Measurements from ENCODE around the gene MACROD2. TPM values are rescaled to one million over a fixed set of nuclear protein-coding genes. Genes with fewer than 3 reads are reported as not detected.

The MACROD2 gene
- total RNA-seq, 1 donor = 1.3 TPM

DNA sequence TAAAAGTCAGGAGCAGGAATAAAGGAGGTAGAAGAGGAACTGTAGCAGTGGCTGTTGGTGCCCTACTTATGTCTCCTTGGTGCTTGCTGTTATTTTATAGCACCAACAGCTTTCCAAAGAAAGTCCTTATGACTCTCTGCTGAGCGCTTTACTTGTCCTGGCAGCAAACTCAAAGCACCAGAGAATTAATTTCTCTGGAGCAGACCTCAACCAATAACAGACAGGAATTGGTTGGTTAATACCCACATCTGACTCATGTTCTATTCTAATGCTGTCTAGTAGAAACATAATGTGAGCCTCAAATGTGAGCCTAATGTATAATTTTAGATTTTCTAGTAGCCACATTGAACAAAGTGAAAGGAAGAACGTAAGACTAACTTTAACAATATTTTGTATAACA is 1892.1 kb downstream of the MACROD2 start:
- TF ChIP-seq, protein P1, sequence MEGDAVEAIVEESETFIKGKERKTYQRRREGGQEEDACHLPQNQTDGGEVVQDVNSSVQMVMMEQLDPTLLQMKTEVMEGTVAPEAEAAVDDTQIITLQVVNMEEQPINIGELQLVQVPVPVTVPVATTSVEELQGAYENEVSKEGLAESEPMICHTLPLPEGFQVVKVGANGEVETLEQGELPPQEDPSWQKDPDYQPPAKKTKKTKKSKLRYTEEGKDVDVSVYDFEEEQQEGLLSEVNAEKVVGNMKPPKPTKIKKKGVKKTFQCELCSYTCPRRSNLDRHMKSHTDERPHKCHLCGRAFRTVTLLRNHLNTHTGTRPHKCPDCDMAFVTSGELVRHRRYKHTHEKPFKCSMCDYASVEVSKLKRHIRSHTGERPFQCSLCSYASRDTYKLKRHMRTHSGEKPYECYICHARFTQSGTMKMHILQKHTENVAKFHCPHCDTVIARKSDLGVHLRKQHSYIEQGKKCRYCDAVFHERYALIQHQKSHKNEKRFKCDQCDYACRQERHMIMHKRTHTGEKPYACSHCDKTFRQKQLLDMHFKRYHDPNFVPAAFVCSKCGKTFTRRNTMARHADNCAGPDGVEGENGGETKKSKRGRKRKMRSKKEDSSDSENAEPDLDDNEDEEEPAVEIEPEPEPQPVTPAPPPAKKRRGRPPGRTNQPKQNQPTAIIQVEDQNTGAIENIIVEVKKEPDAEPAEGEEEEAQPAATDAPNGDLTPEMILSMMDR (IDR thresholded peaks at IDR 0.05; ENCODE audit: insufficient read depth, low read length) = no peak
- H3K4me3 ChIP-seq (ENCODE audit: low read depth, low read length) = no peak overlapping the region
- DNase-seq (ENCODE audit: low read depth) = no peak

DNA sequence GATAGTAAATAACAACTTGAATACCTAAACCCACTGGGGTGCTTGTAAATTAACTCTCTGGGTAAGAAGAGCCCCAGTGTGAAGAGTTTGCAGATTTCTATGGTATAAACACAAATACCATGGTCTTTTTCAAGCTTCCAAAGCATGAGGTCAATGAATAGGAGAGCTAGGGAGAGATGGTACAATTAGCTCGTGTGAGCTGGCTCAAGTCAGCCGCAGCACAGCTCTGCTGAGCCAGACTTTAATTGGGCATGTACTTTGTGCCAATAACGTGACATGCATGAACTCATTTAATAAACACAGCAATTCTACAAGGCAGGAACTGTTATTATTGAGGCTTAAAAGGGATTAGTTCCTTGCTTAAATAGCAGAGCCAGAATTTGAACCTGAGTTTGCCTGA is 1893.7 kb downstream of the MACROD2 start:
- no peak overlapping the region for H3K4me3 ChIP-seq (ENCODE audit: low read depth, low read length)
- DNase-seq (ENCODE audit: low read depth) = no peak
- TF ChIP-seq, protein P1 (IDR thresholded peaks at IDR 0.05; ENCODE audit: insufficient read depth, low read length) = no peak

DNA sequence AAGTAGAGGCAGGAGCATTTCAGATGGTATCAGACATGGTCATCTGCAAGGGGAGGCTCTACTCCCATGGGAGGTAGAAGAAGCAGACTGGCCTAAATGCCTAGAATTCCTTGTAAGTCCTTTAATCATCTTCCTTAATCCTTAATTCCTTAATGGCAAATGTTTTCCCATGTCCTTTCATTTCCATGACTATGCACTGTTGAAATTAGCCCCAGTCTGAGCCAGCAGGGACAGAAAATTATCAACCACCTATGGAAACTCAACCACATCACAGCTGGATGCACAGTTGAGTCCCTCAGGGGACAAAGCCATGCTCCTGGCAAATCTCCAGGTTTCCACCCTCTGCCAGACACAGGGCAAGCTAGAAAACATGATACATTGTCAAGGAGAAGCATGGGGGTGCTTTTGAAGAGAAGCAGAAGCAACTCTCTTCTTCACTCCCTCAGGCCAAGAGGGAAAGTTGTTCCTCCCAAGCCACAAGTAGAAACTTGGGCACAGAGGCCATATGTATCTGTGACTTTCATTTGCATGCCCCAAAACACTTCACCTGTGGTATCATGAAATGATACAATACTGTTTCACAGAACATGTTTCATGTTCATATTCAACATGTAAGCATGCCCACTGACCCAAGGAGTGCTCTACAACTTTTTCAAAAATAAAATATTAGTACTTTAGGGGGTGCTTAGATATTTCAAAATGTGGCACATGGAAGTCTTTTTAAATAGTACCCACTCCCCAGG is 1894.4 kb downstream of the MACROD2 start:
- DNase-seq (ENCODE audit: low read depth) = no peak
- H3K4me3 ChIP-seq (ENCODE audit: low read depth, low read length) = no peak overlapping the region
- TF ChIP-seq, protein P1 (IDR thresholded peaks at IDR 0.05; ENCODE audit: insufficient read depth, low read length) = no peak

DNA sequence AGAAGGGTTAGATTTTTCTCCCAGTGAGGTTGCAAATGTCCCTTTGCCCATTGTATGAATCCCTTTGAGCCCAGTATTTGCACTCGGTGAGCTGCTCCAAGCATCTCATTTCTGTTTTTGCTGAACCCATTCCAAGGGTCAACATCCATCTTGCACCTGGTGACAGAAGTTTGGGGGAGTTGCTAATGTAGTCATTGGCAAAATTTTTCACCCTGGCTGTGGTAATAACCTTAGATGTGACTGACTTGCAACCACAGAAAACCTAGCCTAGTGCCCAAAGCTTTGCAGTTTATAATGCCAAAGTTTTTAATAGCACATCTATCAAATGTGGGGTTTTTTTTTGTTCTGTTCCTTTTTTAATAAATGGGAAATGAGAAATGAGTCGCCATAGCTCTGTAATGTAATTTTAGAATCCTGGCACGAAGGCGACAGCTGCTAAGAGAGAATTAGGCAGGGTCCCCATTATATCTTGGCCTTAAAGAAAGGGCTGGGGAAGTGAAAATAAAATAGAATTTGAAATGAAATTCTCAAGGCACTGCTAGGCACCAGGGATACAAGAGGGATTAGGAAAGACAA is 1895.2 kb downstream of the MACROD2 start:
- TF ChIP-seq, protein P1 (IDR thresholded peaks at IDR 0.05; ENCODE audit: insufficient read depth, low read length) = no peak
- no peak for DNase-seq (ENCODE audit: low read depth)
- H3K4me3 ChIP-seq (ENCODE audit: low read depth, low read length) = no peak overlapping the region

DNA sequence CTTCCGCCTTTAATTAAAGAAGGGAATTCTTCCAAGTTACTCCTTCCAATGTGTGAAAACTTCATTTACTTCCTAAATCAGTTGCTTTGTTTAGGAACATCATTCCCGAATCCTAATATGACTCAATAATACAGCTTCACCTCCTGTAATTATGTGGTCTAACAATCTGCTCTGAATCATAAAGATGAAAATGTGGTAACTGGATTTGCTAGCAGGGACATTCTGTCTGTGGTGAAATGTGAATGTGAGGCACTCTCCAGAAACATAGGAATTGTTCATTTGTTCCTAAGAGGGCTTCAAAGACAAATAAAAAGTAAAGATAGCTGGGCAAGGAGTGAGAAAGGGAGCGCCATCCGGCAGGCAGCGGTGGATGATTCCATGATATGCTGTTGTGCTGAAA is 1899.8 kb downstream of the MACROD2 start:
- H3K4me3 ChIP-seq (ENCODE audit: low read depth, low read length) = no peak overlapping the region
- TF ChIP-seq, protein P1 (IDR thresholded peaks at IDR 0.05; ENCODE audit: insufficient read depth, low read length) = no peak
- no peak for DNase-seq (ENCODE audit: low read depth)

DNA sequence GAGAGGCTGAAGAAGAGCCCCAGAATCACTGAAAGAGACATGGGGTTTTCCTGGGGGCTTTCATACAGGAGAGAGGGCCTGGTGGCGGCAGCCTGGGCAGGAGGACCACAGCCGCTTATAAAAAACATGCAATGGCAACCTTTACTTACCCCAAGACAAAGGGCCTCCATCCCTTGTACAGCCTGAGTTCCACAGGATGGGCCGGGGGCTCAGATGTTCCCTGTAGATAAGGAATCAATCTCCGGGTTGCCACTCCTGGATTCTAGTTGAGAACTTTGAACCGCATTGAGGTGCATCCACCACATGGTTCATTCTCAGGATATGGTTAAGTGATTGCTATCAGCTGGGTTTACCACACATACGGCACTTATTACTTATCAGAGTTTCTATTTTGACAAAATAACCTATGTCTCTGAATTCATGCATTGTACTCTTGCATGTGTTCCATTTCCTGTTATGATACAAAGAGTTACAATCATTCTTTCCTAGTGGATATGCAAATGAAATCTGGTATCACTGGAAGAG is 1900.3 kb downstream of the MACROD2 start:
- no peak overlapping the region for H3K4me3 ChIP-seq (ENCODE audit: low read depth, low read length)

More for the DNA sequence above, 1900.3 kb downstream of the MACROD2 start:
- no peak for DNase-seq (ENCODE audit: low read depth)
- TF ChIP-seq, protein P1 (IDR thresholded peaks at IDR 0.05; ENCODE audit: insufficient read depth, low read length) = no peak
